HEK293 (cell line): ENCODE measurements around the gene MAP3K6.
A peak's percentile ranks its signal among the peaks of the same experiment; 100 is the strongest.

Experiments used
- CTCF ChIA-PET: fragments of 350-600 bp; formaldehyde crosslinking; extraction: SDS; loops from one replicate; lab custom pipeline; 2021; ENCODE audit warnings: antibody characterized with exemption; lab: Yijun Ruan, JAX
- POLR2A ChIA-PET: fragments of 300-600 bp; formaldehyde crosslinking; extraction: SDS; loops from one replicate; lab custom pipeline; 2020; ENCODE audit warnings: antibody characterized with exemption, inconsistent platforms; lab: Yijun Ruan, JAX
- H3K27ac ChIP-seq: fragments of 200-500 bp; sonication (Bioruptor generic); 2 replicates; pipeline ENCODE4 v1.5.1; 2014; ENCODE audit warnings: low read depth, low read length, control low read depth, inconsistent platforms; ENCODE audit errors: extremely low read depth
- H3K36me3 ChIP-seq, 2 experiments: fragments of 200-500 bp in 1 of 2; sonication (Bioruptor generic) in 1 of 2; 1 replicate in 1 of 2; 2 replicates in 1 of 2; pipeline ENCODE4 v1.5.1; 2014 to 2017; ENCODE audit warnings: inconsistent platforms in 2 of 2, low read length in 2 of 2; ENCODE audit not compliant: control insufficient read depth in 2 of 2, insufficient read depth in 1 of 2
- H3K4me1 ChIP-seq: fragments of 200-500 bp; sonication (Bioruptor generic); 2 replicates; pipeline ENCODE4 v1.5.1; 2014; ENCODE audit warnings: mild to moderate bottlenecking, low read length, inconsistent platforms; ENCODE audit not compliant: control insufficient read depth, insufficient read depth
- H3K4me3 ChIP-seq: 2 replicates; pipeline ENCODE4 v1.5.1; 2011; ENCODE audit warnings: low read depth, mild to moderate bottlenecking, control low read depth, low read length, moderate library complexity
- H3K9me3 ChIP-seq: fragments of 200-500 bp; sonication (Bioruptor generic); 2 replicates; pipeline ENCODE4 v1.5.1; 2014; ENCODE audit warnings: low read depth, low read length, inconsistent platforms; ENCODE audit not compliant: control insufficient read depth, insufficient read depth
- HIC1 ChIP-seq: fragments of 450-650 bp; formaldehyde crosslinking; IDR thresholded peaks from 2 replicates; pipeline ENCODE4 v1.5.1; 2016; ENCODE audit warnings: missing biosample characterization, missing genetic modification characterization
- OVOL3 ChIP-seq: fragments of 450-650 bp; formaldehyde crosslinking; IDR thresholded peaks from 2 replicates; pipeline ENCODE4 v1.5.1; 2016; ENCODE audit warnings: missing biosample characterization, missing genetic modification characterization
- ZNF114 ChIP-seq: fragments of 450-650 bp; formaldehyde crosslinking; IDR thresholded peaks from 2 replicates; pipeline ENCODE4 v1.5.0; 2017; ENCODE audit warnings: missing biosample characterization, missing genetic modification characterization
- ZNF155 ChIP-seq: fragments of 450-650 bp; formaldehyde crosslinking; IDR thresholded peaks from 2 replicates; pipeline ENCODE4 v1.5.1; 2016; ENCODE audit warnings: missing biosample characterization, missing genetic modification characterization
- ZNF280D ChIP-seq: fragments of 450-650 bp; formaldehyde crosslinking; IDR thresholded peaks from 2 replicates; pipeline ENCODE4 v1.5.1; 2016; ENCODE audit warnings: missing biosample characterization, missing genetic modification characterization
- ZNF311 ChIP-seq: fragments of 450-650 bp; formaldehyde crosslinking; IDR thresholded peaks from 2 replicates; pipeline ENCODE4 v1.5.1; 2017; ENCODE audit warnings: missing biosample characterization, missing genetic modification characterization, borderline replicate concordance
- ZNF433 ChIP-seq: fragments of 450-650 bp; formaldehyde crosslinking; IDR thresholded peaks from 2 replicates; pipeline ENCODE4 v1.5.1; 2016; ENCODE audit warnings: missing biosample characterization, missing genetic modification characterization, low read depth
- ZNF571 ChIP-seq: fragments of 450-650 bp; formaldehyde crosslinking; IDR thresholded peaks from 2 replicates; pipeline ENCODE4 v1.5.0; 2017; ENCODE audit warnings: missing biosample characterization, missing genetic modification characterization
- ZNF785 ChIP-seq: fragments of 450-650 bp; formaldehyde crosslinking; IDR thresholded peaks from 2 replicates; pipeline ENCODE4 v1.5.1; 2016; ENCODE audit warnings: missing biosample characterization, missing genetic modification characterization
- TF ChIP-seq, protein P1 (sequence below): fragments of 450-650 bp; formaldehyde crosslinking; IDR thresholded peaks from 2 replicates; pipeline ENCODE4 v1.5.1; 2016; ENCODE audit warnings: missing biosample characterization, missing genetic modification characterization
- TF ChIP-seq, protein P2 (sequence below): fragments of 450-650 bp; formaldehyde crosslinking; IDR thresholded peaks from 2 replicates; pipeline ENCODE4 v1.5.1; 2016; ENCODE audit warnings: missing biosample characterization, missing genetic modification characterization
- TF ChIP-seq, protein P3 (sequence below): fragments of 450-650 bp; formaldehyde crosslinking; IDR thresholded peaks from 2 replicates; pipeline ENCODE4 v1.5.1; 2016; ENCODE audit warnings: missing biosample characterization, missing genetic modification characterization, borderline replicate concordance

MAP3K6 gene

DNA sequence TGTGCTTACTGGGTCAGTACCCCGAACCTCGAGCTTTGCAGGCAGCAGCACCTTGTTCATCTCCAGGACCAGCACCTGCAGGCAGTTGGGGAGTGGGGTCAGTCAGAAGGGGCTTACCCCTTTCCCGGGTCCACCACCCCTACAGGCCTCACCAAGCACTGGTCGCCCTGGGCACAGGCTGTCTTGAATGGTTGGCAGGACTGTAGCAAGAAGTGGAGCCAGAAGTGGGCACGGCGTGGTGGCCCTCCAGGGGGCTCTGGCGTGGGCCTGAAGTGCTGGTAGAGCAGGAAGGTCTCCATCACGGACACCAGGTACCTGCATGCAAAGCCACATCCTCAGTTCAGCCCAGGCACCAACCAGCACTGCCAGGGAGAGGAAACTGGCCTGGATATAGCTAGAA lies 5.2 kb downstream of the MAP3K6 start:
- TF ChIP-seq HIC1 (peak; percentile 45; the same call in 1 of the 2 replicates), OVOL3 (tag by site-specific recombination) (no peak)
- Histone ChIP-seq H3K9me3 (no peaks in the 10 kb centered on the region), H3K36me3 (peaks cover 0 to 45% of the 10 kb centered on the region in 2 experiments; a peak in 1 of 3 replicates), H3K27ac (no peak overlapping the region), H3K4me1 (no peaks in the 10 kb centered on the region), H3K4me3 (no peak overlapping the region)
- ChIA-PET POLR2A (no interaction called here), CTCF (interaction anchor here (0.8 to 1.3 kb wide), 4 partner anchors 26 to 41 kb away, joined by 3 to 5 read pairs (median 4); no protein-coding TSS in a partner anchor)

GRCh38 chr1:27361044-27361402 lies 5.7 kb downstream of the MAP3K6 start:
- ChIA-PET CTCF (interaction anchor here (0.8 kb wide), 1 partner anchor 32 kb away, joined by 3 read pairs; no protein-coding TSS in a partner anchor), POLR2A (no interaction called here)
- Histone ChIP-seq H3K36me3 (peaks cover 0 to 50% of the 10 kb centered on the region in 2 experiments; a peak in 1 of 3 replicates), H3K4me3 (no peak overlapping the region)
- TF ChIP-seq ZNF311: no peak
- TF ChIP-seq, protein P1, sequence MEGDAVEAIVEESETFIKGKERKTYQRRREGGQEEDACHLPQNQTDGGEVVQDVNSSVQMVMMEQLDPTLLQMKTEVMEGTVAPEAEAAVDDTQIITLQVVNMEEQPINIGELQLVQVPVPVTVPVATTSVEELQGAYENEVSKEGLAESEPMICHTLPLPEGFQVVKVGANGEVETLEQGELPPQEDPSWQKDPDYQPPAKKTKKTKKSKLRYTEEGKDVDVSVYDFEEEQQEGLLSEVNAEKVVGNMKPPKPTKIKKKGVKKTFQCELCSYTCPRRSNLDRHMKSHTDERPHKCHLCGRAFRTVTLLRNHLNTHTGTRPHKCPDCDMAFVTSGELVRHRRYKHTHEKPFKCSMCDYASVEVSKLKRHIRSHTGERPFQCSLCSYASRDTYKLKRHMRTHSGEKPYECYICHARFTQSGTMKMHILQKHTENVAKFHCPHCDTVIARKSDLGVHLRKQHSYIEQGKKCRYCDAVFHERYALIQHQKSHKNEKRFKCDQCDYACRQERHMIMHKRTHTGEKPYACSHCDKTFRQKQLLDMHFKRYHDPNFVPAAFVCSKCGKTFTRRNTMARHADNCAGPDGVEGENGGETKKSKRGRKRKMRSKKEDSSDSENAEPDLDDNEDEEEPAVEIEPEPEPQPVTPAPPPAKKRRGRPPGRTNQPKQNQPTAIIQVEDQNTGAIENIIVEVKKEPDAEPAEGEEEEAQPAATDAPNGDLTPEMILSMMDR (tag by site-specific recombination): no peak
- no peak for TF ChIP-seq ZNF571 (tag by site-specific recombination)
- TF ChIP-seq, protein P2, sequence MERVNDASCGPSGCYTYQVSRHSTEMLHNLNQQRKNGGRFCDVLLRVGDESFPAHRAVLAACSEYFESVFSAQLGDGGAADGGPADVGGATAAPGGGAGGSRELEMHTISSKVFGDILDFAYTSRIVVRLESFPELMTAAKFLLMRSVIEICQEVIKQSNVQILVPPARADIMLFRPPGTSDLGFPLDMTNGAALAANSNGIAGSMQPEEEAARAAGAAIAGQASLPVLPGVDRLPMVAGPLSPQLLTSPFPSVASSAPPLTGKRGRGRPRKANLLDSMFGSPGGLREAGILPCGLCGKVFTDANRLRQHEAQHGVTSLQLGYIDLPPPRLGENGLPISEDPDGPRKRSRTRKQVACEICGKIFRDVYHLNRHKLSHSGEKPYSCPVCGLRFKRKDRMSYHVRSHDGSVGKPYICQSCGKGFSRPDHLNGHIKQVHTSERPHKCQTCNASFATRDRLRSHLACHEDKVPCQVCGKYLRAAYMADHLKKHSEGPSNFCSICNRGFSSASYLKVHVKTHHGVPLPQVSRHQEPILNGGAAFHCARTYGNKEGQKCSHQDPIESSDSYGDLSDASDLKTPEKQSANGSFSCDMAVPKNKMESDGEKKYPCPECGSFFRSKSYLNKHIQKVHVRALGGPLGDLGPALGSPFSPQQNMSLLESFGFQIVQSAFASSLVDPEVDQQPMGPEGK (tag by site-specific recombination): no peak
- TF ChIP-seq, protein P3, sequence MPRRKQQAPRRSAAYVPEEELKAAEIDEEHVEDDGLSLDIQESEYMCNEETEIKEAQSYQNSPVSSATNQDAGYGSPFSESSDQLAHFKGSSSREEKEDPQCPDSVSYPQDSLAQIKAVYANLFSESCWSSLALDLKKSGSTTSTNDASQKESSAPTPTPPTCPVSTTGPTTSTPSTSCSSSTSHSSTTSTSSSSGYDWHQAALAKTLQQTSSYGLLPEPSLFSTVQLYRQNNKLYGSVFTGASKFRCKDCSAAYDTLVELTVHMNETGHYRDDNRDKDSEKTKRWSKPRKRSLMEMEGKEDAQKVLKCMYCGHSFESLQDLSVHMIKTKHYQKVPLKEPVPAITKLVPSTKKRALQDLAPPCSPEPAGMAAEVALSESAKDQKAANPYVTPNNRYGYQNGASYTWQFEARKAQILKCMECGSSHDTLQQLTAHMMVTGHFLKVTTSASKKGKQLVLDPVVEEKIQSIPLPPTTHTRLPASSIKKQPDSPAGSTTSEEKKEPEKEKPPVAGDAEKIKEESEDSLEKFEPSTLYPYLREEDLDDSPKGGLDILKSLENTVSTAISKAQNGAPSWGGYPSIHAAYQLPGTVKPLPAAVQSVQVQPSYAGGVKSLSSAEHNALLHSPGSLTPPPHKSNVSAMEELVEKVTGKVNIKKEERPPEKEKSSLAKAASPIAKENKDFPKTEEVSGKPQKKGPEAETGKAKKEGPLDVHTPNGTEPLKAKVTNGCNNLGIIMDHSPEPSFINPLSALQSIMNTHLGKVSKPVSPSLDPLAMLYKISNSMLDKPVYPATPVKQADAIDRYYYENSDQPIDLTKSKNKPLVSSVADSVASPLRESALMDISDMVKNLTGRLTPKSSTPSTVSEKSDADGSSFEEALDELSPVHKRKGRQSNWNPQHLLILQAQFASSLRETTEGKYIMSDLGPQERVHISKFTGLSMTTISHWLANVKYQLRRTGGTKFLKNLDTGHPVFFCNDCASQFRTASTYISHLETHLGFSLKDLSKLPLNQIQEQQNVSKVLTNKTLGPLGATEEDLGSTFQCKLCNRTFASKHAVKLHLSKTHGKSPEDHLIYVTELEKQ (tag by site-specific recombination): no peak
- TF ChIP-seq ZNF155: no peak
- no peak for TF ChIP-seq ZNF433 (tag by site-specific recombination)
- TF ChIP-seq ZNF280D (tag by site-specific recombination): no peak
- TF ChIP-seq ZNF114 (tag by site-specific recombination): no peak
- TF ChIP-seq ZNF785 (tag by site-specific recombination): no peak
- TF ChIP-seq, all 188 proteins: peak for 0
- Histone ChIP-seq H3K27ac (no peak overlapping the region), H3K4me1 (no peaks in the 10 kb centered on the region), H3K9me3 (no peaks in the 10 kb centered on the region)
